ENCODE data around the gene ANO7.

- no peak for TF ChIP-seq ZC3H10 (CRISPR knock-in tag; IDR thresholded peaks at IDR 0.05)
- TF ChIP-seq PPARA (CRISPR knock-in tag; IDR thresholded peaks at IDR 0.05; ENCODE audit: borderline replicate concordance), result no peak
- TF ChIP-seq CREB5 (CRISPR knock-in tag; IDR thresholded peaks at IDR 0.05; ENCODE audit: low read depth), result no peak
- TF ChIP-seq ZNF70 (CRISPR knock-in tag; IDR thresholded peaks at IDR 0.05), result no peak
Measured at GRCh38 chr2:241168366-241168765, 20.1 kb upstream of the ANO7 start.

Measured in SK-N-SH treated with all-trans-retinoic acid at 6 μM for 48 hours (cell line).